ENCODE data around the gene POLN. TPM values are rescaled to one million over a fixed set of nuclear protein-coding genes. Genes with fewer than 3 reads are reported as not detected.
A peak's percentile ranks its signal among the peaks of the same experiment; 100 is the strongest.

Gene POLN
- total and polyA plus RNA-seq, 2 of the 4 experiments (the other 2 are of a cell fraction), result 0.63 to 0.72 TPM

DNA sequence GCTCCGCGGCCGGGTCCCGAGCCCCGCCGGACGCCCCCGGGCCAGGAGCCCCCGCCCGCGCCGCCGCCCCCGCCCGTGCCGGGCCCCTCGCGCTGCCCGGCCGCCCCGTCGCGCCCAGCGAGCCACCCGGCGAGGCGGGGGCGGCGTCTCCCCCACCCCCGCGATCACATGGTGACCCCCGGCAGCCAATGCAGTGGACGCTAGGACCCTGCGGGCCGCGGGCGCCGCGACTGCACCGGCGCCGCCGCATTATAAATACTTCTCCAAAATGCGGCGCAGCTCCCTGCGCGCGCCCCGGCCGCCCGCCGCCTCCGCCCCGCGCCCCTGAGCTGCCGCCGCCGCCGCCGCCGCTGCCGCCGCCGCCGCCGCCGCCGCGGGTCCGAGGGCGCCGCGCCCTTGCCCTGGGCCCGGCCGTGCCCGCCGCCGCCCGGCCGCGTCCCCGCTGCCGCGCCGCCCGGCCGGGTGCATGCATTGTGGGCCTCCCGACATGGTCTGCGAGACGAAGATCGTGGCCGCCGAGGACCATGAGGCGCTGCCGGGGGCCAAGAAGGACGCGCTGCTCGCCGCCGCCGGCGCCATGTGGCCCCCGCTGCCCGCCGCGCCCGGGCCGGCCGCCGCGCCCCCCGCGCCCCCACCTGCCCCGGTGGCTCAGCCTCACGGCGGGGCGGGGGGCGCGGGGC lies 182.7 kb downstream of the POLN start, which contains the start of gene NAT8L:
Gene NAT8L (plus strand): TSS at position 282 of the 680 bp plus-strand sequence. CDS start 185 bp downstream, at position 467.
- in situ Hi-C loops (cut with MboI; ENCODE audit: low sequenced_read_pairs), result no loop called here
- POLR2A ChIA-PET (ENCODE audit: unreplicated experiment), result no interaction called here

More for the DNA sequence above, 182.7 kb downstream of the POLN start, which contains the start of gene NAT8L:
- Histone ChIP-seq H4K91ac (ENCODE audit: insufficient read depth, low read depth, low read length) (no peak within 1 kb of the TSS), H2BK120ac (ENCODE audit: low read depth, low read length) (no peak within 1 kb of the TSS), H3K18ac (ENCODE audit: low read depth, low read length) (no peak within 1 kb of the TSS), H3K4me1 (ENCODE audit: control insufficient read depth, insufficient read depth, low read length) (peaks cover 1% of the 10 kb centered on the region; the same call in 1 of the 2 replicates), H3K4me3 (ENCODE audit: insufficient read depth, low read depth, low read length) (peak within 1 kb of the TSS; percentile 47), H3K9me1 (ENCODE audit: insufficient read depth, low read length) (no peaks in the 10 kb centered on the region), H3K27ac (ENCODE audit: insufficient read depth, low read length) (no peak within 1 kb of the TSS), H2BK15ac (ENCODE audit: low read depth, low read length) (no peak within 1 kb of the TSS), H3K9ac (ENCODE audit: low read depth, low read length) (no peak within 1 kb of the TSS), H3K36me3 (ENCODE audit: control insufficient read depth, insufficient read depth, low read length) (no peaks in the 10 kb centered on the region), H2AFZ (replicated peaks; ENCODE audit: low read length, poor library complexity) (peak within 1 kb of the TSS; percentile 72), H4K5ac (ENCODE audit: low read depth, low read length) (no peak within 1 kb of the TSS), H2AK5ac (ENCODE audit: low read depth, low read length) (no peak within 1 kb of the TSS), H3K56ac (ENCODE audit: extremely low read depth, insufficient read depth, low read length) (no peak within 1 kb of the TSS), H2AK9ac (replicated peaks; ENCODE audit: low read depth, low read length, poor library complexity) (no peak within 1 kb of the TSS), H4K20me1 (ENCODE audit: insufficient read depth, low read length) (no peaks in the 10 kb centered on the region), H3K79me1 (ENCODE audit: low read depth in 1 of 2, low read length in 2 of 2) (no peaks in the 10 kb centered on the region), H3K4me2 (ENCODE audit: low read depth, low read length) (peak within 1 kb of the TSS; percentile 64), H3K27me3 (ENCODE audit: control insufficient read depth, insufficient read depth, low read length) (peaks cover 51% of the 10 kb centered on the region), H3K9me3 (ENCODE audit: control insufficient read depth, insufficient read depth, low read length) (no peaks in the 10 kb centered on the region; the same call in 1 of the 2 replicates), H2BK20ac (ENCODE audit: low read depth, low read length) (no peak within 1 kb of the TSS), H3K14ac (replicated peaks; ENCODE audit: low read depth, low read length) (no peak within 1 kb of the TSS), H3K23ac (ENCODE audit: low read depth, low read length) (no peak within 1 kb of the TSS), H3K4ac (ENCODE audit: low read depth, low read length) (no peak within 1 kb of the TSS), H2BK5ac (ENCODE audit: low read depth, low read length, poor library complexity, severe bottlenecking) (no peak within 1 kb of the TSS), H4K8ac (ENCODE audit: low read depth in 2 of 2, low read length in 2 of 2) (no peak within 1 kb of the TSS)
- intact Hi-C loops (cut with micrococcal nuclease), result no loop called here
- CTCF ChIA-PET, result interaction anchor here (0.7 kb wide), 1 partner anchor 155 kb away, joined by 4 read pairs; no protein-coding TSS in a partner anchor
- dilution Hi-C loops (cut with HindIII; ENCODE audit: low sequenced_read_pairs, unreplicated experiment), result no loop called here
- BruUV-seq (replicated peaks), result no TSS peak
- TF ChIP-seq CEBPB (IDR thresholded peaks at IDR 0.05; ENCODE audit: low read depth, low read length), result no peak
- TF ChIP-seq, protein P1, sequence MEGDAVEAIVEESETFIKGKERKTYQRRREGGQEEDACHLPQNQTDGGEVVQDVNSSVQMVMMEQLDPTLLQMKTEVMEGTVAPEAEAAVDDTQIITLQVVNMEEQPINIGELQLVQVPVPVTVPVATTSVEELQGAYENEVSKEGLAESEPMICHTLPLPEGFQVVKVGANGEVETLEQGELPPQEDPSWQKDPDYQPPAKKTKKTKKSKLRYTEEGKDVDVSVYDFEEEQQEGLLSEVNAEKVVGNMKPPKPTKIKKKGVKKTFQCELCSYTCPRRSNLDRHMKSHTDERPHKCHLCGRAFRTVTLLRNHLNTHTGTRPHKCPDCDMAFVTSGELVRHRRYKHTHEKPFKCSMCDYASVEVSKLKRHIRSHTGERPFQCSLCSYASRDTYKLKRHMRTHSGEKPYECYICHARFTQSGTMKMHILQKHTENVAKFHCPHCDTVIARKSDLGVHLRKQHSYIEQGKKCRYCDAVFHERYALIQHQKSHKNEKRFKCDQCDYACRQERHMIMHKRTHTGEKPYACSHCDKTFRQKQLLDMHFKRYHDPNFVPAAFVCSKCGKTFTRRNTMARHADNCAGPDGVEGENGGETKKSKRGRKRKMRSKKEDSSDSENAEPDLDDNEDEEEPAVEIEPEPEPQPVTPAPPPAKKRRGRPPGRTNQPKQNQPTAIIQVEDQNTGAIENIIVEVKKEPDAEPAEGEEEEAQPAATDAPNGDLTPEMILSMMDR (conservative IDR thresholded peaks at IDR 0.05; ENCODE audit: low read depth, low read length), result no peak
- TF ChIP-seq MAZ (IDR thresholded peaks at IDR 0.05; ENCODE audit: borderline replicate concordance, low read depth, low read length), result no peak
- no peak for TF ChIP-seq RAD21 (IDR thresholded peaks at IDR 0.05; ENCODE audit: low read length)
- no peak for TF ChIP-seq MAFK (IDR thresholded peaks at IDR 0.05; ENCODE audit: low read depth, low read length)
- no peak for TF ChIP-seq FOS (IDR thresholded peaks at IDR 0.05; ENCODE audit: low read depth, low read length)
- TF ChIP-seq ELK1 (IDR thresholded peaks at IDR 0.05; ENCODE audit: borderline replicate concordance, low read depth, low read length), result no peak
- no peak for TF ChIP-seq SMC3 (IDR thresholded peaks at IDR 0.05; ENCODE audit: low read depth, low read length)
- no peak for TF ChIP-seq RCOR1 (IDR thresholded peaks at IDR 0.05; ENCODE audit: insufficient replicate concordance, low read length)
- no peak for TF ChIP-seq POLR2A (IDR thresholded peaks at IDR 0.05; ENCODE audit: low read depth, low read length)
- peak; percentile 73 for ATAC-seq (ENCODE audit: low read depth)
- DNase-seq, result no peak
- 1% methylated on average over 22 of the region's 119 CpGs; no CpG with 5 or more reads in 1 of the 2 experiments for WGBS, 2 experiments (ENCODE audit: extremely low coverage in 2 of 2, insufficient read length in 1 of 2)

Data from IMR-90 (cell line).